GM18858 (cell line): Measurements from ENCODE around the gene C1QL1.

Source experiments
- ATAC-seq: cut with Tn5 transposase; IDR thresholded peaks from one replicate; pipeline ENCODE4 v1.9.1; 2021; ENCODE audit not compliant: unreplicated experiment

Gene C1QL1

GRCh38 chr17:44915862-44916780 is 52.0 kb downstream of the C1QL1 start:
- no peak for ATAC-seq

GRCh38 chr17:44915321-44915726 is 52.8 kb downstream of the C1QL1 start, which contains the start of gene GFAP:
GFAP (minus strand) TSS chr17:44915500; CDS start chr17:44915486, 14 bp downstream.
- no peak for ATAC-seq

GRCh38 chr17:44914698-44915271 is 53.3 kb downstream of the C1QL1 start:
- no peak for ATAC-seq

- no peak for ATAC-seq
Measured at GRCh38 chr17:44914148-44914547, 54.0 kb downstream of the C1QL1 start.

- no peak for ATAC-seq
Measured at GRCh38 chr17:44913676-44914075, 54.4 kb downstream of the C1QL1 start.

GRCh38 chr17:44912763-44913544 is 55.1 kb downstream of the C1QL1 start:
- ATAC-seq: no peak

GRCh38 chr17:44911133-44912001 is 56.7 kb downstream of the C1QL1 start:
- no peak for ATAC-seq

- no peak for ATAC-seq
Measured at GRCh38 chr17:44910231-44911106, 57.6 kb downstream of the C1QL1 start.
